Stimulated activated CD4-positive, alpha-beta T cell treated with anti-CD3 and anti-CD28 coated beads, TNF-alpha, amount 100 ng/mL, for 24 hours (primary cell): ENCODE data around the gene GLRX5.

Experiments
- DNase-seq, 3 experiments: peaks; one replicate each; pipeline ENCODE4 v3.0.0-alpha.2; 2020; ENCODE audit warnings: low read depth in 3 of 3

The GLRX5 gene

GRCh38 chr14:95516554-95517181 lies 18.2 kb upstream of the GLRX5 start, which contains the start of gene SYNE3:
SYNE3 (minus strand) TSS chr14:95516650; CDS start chr14:95475821, 40,829 bp downstream.
- peak in 1 of 3 experiments; percentile 60 for DNase-seq

GRCh38 chr14:95518045-95518751 lies 16.7 kb upstream of the GLRX5 start:
- DNase-seq, result no peak

GRCh38 chr14:95519699-95520098 lies 15.2 kb upstream of the GLRX5 start:
- peak in 2 of 3 experiments; percentile 66 to 70 for DNase-seq

DNA sequence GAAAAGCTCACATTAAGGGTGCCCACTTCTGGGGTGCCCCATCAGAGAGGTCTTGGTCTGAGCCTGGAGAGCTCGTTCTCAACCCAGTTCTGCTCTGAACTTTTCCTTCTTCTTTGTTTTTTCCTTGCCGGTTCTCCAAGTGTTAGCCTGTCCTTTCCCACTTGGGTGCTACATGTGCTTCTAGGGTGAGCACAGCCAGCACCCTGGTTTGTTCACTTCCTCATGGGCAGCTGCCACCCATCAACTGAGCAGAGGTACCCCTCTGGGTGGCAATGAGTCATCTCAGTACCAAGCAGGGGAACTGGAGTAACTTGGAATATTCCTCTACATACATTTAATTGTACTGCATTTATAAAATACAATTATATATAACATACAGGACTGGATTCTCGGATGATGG lies 14.5 kb upstream of the GLRX5 start:
- no peak for DNase-seq

- DNase-seq, result no peak
Measured at GRCh38 chr14:95521001-95521400, 13.8 kb upstream of the GLRX5 start.

DNA sequence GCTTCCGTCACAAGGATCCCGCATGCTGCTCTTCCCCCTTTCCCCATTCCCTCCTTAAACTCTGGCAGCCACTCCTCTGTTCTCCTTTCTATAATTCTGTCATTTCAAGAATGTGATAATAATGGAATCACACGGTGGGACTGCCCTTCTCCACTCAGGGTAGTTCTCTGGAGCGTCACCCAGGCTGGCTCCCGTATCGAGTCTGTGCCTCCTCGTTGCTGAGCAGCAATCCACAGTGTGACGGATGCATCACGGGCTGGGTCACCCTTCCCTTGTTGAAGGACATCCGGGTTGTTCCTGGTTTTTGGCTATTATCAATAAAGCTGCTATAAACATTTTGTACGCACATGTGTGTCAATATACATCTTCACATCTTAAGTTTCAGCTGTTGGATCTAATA lies 12.7 kb upstream of the GLRX5 start:
- no peak for DNase-seq

GRCh38 chr14:95522556-95522955 lies 12.3 kb upstream of the GLRX5 start:
- no peak for DNase-seq

- peak in 1 of 3 experiments; percentile 54 for DNase-seq
Measured at GRCh38 chr14:95523051-95523814, 11.6 kb upstream of the GLRX5 start.

DNA sequence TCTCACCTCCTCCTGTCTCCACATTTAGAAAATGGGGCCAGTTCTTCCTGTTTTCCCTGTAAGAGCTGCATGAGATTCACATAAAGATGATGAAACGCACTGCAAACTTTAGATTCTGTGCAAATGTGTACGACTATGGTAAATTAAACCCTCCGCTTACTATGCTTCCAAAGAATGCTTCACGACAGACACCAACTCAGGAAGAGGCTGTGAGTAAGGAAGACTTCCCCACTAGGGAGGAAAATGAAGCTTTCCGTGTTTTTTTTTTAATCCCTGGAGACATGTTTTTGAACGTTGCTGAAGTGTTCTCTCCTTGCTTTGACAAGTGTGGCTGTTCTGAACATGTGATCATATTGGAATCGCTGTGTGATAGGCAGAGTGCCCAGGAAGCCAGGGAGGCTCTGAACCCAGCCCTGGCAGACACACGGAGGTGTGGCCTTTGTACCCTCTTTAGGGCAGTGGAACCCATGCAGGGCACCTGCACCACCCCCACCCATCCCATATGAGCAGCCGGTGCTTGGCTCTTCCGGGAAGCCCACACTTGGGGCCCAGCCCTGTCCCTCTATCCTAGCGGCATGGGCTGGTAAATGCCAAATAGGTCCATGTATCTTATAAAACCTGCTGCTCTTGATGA lies 10.9 kb upstream of the GLRX5 start:
- DNase-seq, result no peak

- no peak for DNase-seq
Measured at GRCh38 chr14:95524706-95525512, 9.9 kb upstream of the GLRX5 start.

- no peak for DNase-seq
Measured at GRCh38 chr14:95525999-95526398, 8.9 kb upstream of the GLRX5 start.

DNA sequence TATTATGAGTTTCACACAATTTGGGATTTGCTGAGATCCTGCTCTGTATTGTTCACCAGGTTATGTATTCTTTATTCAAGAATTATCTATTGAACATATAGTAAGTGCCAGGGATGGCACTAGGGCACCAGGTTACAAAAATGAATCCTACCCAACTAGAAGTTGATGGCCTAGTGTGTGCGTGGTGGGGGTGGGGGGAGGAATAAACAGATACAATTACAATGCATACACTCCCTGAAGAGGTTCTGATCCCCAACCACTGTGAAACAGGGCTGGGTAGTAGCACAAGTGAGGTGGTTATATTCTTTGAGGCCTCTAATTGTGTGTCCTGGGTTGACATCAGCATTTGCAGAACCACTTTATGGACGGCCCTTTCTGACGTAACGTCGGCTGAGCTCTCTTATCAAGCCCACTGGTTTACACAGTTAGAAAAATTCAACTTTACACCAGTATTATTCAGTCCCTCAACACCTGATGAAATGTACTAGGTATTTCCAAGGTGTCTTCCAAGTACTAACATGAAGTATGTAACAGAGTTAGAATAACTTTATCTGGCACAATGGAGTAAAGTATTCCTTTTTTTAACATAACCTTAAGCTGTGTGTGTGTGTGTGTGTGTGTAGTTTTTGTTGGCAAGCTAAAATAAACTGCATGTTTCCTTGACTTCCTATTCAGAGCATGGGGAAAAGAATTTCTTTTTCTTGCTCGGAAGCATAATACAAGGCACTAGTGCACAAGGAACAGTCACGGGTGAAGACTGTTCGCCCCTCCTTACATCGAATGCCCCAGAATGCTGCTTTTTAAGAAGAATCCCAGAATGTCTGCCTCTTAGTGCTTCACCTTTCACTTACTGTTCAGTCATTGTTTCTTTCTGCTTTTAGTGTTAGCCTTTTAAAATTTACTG lies 8.1 kb upstream of the GLRX5 start:
- DNase-seq, result no peak

GRCh38 chr14:95527387-95528002 lies 7.4 kb upstream of the GLRX5 start:
- DNase-seq, result no peak

- no peak for DNase-seq
Measured at GRCh38 chr14:95529216-95529615, 5.6 kb upstream of the GLRX5 start.

GRCh38 chr14:95530473-95531276 lies 4.2 kb upstream of the GLRX5 start:
- DNase-seq, result no peak

- no peak for DNase-seq
Measured at GRCh38 chr14:95531473-95531872, 3.4 kb upstream of the GLRX5 start.

GRCh38 chr14:95531969-95532368 lies 2.9 kb upstream of the GLRX5 start:
- DNase-seq, result no peak

- no peak for DNase-seq
Measured at GRCh38 chr14:95533391-95533821, 1.4 kb upstream of the GLRX5 start.

DNA sequence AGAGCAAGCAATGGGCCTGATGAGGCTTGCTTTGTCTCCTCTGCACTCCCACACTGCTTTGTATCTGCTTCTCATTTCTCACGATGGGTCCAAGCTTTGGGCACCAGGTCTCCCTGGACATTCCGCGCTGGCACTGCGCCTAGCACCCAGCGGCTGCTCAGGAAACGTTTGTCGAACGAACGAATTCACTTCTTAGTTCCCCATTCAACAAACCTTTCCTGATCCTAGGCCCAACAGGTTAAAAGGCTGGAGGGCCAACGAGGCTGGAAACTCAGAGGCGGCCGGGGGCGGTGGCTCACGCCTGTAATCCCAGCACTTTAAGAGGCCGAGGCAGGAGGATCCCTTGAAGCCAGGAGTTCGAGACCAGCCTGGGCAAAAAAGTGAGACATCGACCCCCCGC lies 1.0 kb upstream of the GLRX5 start:
- DNase-seq, result no peak
